Measurements from ENCODE around the gene EPS8L3. TPM values are rescaled to one million over a fixed set of nuclear protein-coding genes. Genes with fewer than 3 reads are reported as not detected.

The EPS8L3 gene
- total RNA-seq, 1 donor: not detected

DNA sequence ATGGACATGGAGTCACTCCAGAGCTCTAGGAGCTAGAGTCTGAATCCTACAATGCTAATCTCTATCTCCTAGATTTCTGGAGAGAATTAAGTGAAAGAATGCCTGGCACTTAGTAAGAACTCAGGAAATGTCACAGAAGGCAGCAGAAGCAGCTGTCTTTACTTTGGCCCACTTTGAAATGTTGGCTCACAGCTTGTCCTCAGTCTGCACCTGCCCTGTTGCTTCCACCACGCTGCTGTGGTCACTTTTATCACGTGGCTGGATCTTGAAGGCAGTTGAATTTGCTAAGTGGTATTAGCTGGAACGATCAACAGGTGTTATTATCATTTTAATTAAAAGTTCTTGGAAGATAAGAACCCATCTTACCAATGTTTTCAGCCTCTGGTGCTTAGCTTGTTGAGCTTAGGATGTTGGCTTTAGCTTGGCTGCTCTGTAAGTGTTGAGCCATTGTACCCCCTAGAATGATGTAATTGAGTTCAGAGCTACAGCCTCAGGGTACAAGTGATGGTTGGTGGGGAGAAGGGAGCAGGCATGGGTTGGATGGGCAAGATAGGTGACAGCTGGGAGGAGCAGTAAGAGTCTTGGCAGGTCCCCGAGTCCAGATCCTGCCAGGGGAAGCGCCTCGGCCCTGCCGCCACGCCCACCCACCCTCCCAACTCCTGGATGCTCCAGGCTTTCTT is 41.9 kb upstream of the EPS8L3 start:
- TF ChIP-seq, protein P1, sequence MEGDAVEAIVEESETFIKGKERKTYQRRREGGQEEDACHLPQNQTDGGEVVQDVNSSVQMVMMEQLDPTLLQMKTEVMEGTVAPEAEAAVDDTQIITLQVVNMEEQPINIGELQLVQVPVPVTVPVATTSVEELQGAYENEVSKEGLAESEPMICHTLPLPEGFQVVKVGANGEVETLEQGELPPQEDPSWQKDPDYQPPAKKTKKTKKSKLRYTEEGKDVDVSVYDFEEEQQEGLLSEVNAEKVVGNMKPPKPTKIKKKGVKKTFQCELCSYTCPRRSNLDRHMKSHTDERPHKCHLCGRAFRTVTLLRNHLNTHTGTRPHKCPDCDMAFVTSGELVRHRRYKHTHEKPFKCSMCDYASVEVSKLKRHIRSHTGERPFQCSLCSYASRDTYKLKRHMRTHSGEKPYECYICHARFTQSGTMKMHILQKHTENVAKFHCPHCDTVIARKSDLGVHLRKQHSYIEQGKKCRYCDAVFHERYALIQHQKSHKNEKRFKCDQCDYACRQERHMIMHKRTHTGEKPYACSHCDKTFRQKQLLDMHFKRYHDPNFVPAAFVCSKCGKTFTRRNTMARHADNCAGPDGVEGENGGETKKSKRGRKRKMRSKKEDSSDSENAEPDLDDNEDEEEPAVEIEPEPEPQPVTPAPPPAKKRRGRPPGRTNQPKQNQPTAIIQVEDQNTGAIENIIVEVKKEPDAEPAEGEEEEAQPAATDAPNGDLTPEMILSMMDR (IDR thresholded peaks at IDR 0.05; ENCODE audit: insufficient read depth, low read length): no peak
- DNase-seq (ENCODE audit: low read depth): peak; percentile 43
- H3K4me3 ChIP-seq (ENCODE audit: low read depth, low read length): no peak overlapping the region

DNA sequence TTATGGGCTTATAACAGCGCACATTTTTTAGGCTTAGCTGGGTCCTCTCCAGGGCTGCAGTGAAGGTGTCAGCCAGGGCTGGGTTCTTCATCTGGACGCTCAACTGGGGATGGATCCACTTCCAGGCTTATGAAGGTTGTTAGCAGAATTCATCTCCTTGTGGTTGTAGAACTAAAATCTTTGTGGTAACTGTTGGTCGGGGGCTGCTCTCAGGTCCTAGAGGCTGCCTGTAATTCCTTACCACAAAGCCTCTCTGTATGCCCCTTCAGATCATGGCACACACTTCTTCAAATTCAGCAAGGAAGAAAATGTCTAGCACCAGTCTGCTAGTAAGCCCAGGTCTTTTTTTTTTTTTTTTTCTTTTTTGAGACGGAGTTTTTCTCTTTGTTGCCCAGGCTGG is 40.9 kb upstream of the EPS8L3 start:
- DNase-seq (ENCODE audit: low read depth): no peak
- TF ChIP-seq, protein P1 (IDR thresholded peaks at IDR 0.05; ENCODE audit: insufficient read depth, low read length): no peak

DNA sequence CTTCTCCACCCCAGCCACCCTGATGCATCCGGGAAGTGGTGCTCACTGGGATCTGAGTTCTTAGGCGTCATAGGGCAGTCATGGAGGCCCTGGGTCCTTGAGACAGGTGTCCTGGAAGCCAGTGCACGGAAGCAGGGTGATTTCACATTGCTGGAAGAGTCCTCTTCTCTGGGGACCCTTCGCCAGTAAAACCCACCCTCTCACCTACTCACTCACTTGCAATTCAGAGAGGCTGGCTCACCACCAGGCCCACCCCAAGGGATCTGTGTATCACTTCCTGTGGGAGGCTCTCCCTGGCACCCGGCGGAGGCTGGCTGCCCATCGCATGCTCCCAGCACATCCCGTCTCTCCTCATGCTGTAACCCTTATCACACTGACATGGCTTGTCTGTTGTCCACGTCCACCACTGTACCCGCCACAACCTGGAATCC is 40.2 kb upstream of the EPS8L3 start:
- no peak overlapping the region for H3K4me3 ChIP-seq (ENCODE audit: low read depth, low read length)
- peak; percentile 31 for DNase-seq (ENCODE audit: low read depth)
- TF ChIP-seq, protein P1 (IDR thresholded peaks at IDR 0.05; ENCODE audit: insufficient read depth, low read length): no peak

More for the DNA sequence above, 40.9 kb upstream of the EPS8L3 start:
- H3K4me3 ChIP-seq (ENCODE audit: low read depth, low read length): no peak overlapping the region

DNA sequence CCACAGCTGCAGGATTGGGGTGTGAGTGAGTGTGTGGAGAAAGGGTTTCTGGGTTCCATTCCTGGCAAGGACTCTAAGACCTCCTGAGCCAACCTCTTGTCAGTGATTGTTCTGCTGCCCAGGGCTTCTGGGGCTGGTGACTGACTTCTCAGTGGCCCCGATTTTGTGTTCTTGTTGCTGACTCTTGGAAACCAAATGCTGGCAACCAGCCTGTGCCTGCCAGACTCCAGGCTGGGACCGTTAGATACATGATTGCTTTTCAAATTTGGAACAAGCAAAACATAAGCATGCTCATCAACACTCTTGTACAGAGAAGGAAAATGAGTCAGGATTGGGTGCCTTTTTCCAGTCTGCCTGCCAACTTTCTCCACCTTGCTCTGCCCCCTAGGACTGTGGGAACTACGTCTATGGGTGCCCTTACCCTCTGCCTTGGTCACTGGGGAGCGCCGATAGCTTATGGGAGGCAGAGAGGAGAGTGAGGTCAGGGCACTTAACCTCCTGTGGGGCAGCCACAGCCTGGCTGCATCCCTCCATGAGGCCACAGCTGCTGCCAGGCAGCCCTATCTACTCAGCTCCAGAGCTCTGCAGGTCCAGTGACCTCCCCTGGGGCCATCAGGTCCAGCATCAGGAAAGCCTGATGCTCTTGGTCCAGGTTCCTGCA is 39.3 kb upstream of the EPS8L3 start:
- no peak for DNase-seq (ENCODE audit: low read depth)
- no peak overlapping the region for H3K4me3 ChIP-seq (ENCODE audit: low read depth, low read length)
- TF ChIP-seq, protein P1 (IDR thresholded peaks at IDR 0.05; ENCODE audit: insufficient read depth, low read length): no peak

DNA sequence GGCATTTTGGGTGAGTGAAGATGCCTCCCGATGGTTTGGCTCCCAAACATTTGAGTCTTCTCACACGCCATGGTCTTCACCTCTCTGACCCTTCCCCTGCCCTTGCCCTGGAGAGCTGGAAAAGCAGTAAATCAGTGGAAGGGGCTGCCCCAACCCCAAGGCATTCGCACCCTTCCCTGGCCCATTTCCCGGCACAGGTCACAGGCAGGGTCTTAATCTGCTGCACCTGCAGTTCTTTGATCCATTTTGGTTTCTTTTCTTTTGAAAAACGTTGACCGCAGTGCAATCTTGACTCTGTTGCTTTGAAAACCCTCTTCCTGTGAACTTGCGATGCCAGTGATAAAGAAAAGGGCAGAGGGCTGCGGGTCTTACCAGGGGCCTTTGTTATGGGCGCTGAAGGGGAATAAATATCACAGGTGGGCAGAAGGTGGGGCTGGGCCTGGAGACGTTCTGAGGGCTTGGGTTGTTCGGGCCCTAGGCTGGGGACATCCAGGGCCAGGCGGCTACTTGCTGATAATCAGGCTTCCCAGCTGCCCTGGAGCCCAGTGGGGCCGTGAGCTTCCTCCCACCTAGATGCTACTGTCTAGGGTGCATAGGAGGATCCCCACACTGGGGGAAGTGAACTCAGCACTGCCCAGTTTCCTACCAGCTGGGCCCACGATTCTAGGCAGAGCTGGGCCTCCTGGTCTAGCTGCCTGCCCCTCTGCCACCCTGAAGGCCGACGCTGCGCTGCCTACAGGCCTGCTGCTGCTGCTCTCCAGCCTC is 38.6 kb upstream of the EPS8L3 start:
- TF ChIP-seq, protein P1 (IDR thresholded peaks at IDR 0.05; ENCODE audit: insufficient read depth, low read length): no peak
- no peak for DNase-seq (ENCODE audit: low read depth)
- H3K4me3 ChIP-seq (ENCODE audit: low read depth, low read length): no peak overlapping the region

DNA sequence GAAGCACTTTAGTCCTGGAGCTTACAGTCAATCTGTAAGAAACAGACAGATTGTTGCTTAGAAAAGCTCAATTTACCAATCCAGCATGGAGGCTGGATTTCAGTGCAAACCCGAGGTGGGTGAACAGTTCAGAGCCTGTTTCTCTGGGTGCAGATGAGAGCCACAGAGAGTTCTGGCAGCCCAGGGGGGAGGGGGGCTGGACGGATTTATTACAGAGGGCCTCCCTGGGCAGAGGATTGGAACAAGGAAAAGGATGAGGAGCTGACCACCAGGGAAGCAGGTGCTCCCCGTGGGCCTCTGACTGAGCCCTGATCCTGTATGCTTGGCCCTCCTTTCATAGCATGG is 38.0 kb upstream of the EPS8L3 start:
- no peak for DNase-seq (ENCODE audit: low read depth)
- TF ChIP-seq, protein P1 (IDR thresholded peaks at IDR 0.05; ENCODE audit: insufficient read depth, low read length): no peak
- H3K4me3 ChIP-seq (ENCODE audit: low read depth, low read length): no peak overlapping the region

Data from fibroblast of the aortic adventitia (primary cell).